Breast epithelium (tissue), 3 donors: ENCODE measurements around the gene IL17RC.

Experiments used
- POLR2AphosphoS5 ChIP-seq, 3 donors: sonication (generic); formaldehyde crosslinking; IDR thresholded peaks; one replicate each; pipeline ENCODE4 v1.6.1; 2017; ENCODE audit warnings: antibody characterized with exemption in 3 of 3
- TF ChIP-seq, protein P1 (sequence below), 3 donors: fragments of 450-650 bp; IDR thresholded peaks; one replicate each; pipeline ENCODE4 v1.5.1; 2016 to 2017; ENCODE audit warnings: antibody characterized with exemption in 3 of 3, mild to moderate bottlenecking in 3 of 3, moderate library complexity in 3 of 3

DNA sequence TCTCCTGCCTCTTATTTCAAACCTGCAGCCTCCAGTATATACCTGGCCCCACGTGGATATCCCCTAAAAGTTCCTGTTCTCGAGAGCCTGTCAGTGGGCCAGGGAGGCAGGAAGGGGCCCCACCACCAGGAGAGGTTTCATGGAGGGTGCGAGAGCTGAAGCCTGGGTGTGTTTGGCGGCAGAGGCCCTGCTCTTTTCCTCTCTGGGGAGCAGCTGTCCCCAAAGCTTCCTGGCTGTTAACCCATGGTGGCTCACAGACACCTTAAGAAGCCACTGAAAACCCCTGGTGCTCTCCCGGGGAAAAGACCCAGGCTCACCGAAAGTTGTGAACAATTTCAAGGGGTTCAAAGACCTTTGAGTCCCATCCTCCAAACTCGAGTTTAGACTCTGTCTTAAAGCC, 34.2 kb downstream of the IL17RC start:
- TF ChIP-seq, protein P1, sequence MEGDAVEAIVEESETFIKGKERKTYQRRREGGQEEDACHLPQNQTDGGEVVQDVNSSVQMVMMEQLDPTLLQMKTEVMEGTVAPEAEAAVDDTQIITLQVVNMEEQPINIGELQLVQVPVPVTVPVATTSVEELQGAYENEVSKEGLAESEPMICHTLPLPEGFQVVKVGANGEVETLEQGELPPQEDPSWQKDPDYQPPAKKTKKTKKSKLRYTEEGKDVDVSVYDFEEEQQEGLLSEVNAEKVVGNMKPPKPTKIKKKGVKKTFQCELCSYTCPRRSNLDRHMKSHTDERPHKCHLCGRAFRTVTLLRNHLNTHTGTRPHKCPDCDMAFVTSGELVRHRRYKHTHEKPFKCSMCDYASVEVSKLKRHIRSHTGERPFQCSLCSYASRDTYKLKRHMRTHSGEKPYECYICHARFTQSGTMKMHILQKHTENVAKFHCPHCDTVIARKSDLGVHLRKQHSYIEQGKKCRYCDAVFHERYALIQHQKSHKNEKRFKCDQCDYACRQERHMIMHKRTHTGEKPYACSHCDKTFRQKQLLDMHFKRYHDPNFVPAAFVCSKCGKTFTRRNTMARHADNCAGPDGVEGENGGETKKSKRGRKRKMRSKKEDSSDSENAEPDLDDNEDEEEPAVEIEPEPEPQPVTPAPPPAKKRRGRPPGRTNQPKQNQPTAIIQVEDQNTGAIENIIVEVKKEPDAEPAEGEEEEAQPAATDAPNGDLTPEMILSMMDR (IDR thresholded peaks at IDR 0.05): no peak
- no peak for TF ChIP-seq POLR2AphosphoS5 (IDR thresholded peaks at IDR 0.05)
